Stimulated activated CD8-positive, alpha-beta memory T cell treated with anti-CD3 and anti-CD28 coated beads, Interleukin-7, amount 100 ng/mL, for 24 hours (primary cell): ENCODE measurements around the gene ANKRD52.
"Not testable (repeated sequence)": the region's sequence is repeated elsewhere in the genome, so short reads cannot be mapped to it uniquely, and the experiment has no call there.

Experiments
- DNase-seq: peaks from one replicate; pipeline ENCODE4 v3.0.0-alpha.2; 2020; ENCODE audit warnings: low read depth

The ANKRD52 gene

DNA sequence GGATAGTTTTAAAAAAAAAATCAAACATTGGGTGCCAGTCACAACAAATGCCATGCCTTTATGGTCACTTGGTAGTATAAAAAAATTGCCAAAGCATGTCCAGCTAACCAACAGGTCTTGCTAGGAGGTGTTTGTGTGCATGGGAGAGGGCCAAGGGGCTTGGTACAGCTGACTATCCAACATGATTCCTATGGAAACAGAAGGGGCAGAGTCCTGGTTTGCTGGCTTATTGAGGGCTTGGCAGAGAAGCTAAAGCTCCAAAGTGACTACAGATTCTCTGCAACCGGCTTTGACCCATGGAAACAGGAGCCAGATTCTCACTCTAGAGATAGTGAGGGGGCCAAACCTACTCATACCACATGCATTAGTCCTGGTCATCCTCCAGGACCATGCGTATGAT, 14.3 kb upstream of the ANKRD52 start:
- not testable (repeated sequence) for DNase-seq

DNA sequence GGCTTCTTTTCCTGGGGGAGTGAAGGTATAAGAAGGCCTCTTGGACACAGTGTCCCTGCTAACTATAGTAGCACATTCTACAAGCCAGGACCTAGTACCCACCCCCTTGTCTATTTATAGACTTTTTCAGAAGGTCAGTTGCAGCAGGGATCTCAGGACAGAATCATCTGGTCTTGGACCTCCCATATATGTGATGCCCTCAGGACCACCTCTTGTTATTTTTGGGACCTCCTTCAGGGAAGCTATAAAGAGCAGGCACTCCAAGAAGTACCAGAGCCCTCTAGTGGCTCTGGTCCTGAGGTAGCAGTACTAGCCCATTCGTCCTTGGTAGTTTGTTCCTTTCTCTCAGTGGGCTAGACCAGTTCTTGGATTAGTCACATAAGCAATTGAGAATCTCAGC, 12.8 kb upstream of the ANKRD52 start:
- no peak for DNase-seq

DNA sequence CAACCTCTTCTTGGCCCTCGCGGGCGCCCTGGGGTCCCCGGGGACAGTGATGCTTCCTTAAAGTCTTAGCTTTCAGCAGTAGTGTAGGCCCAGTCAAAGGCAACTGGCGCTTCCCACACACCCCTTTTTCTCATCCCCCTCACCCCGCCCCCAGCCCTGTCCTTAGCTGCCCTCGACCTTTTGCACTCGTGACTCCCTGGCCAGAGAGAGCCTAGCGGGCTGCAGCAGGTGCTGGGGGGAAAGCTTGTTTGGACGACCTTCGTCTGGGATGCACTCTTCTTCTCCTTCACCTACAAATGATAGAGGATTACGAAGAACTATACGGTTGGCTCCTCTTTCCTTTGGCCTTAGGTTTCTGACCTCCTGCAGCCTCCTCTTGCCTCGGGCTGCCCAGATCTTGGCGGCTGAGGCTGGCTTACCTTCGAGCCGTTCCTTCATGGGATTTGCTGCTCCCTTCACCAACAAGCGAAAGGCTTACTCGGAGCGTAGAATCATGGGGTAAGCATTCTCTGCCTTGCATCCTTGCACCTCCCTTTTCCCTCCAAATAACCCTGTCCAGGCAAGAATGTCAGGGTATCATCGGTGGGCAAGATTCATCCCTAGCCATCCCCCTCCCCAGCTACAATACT, 9.4 kb upstream of the ANKRD52 start:
- no peak for DNase-seq

DNA sequence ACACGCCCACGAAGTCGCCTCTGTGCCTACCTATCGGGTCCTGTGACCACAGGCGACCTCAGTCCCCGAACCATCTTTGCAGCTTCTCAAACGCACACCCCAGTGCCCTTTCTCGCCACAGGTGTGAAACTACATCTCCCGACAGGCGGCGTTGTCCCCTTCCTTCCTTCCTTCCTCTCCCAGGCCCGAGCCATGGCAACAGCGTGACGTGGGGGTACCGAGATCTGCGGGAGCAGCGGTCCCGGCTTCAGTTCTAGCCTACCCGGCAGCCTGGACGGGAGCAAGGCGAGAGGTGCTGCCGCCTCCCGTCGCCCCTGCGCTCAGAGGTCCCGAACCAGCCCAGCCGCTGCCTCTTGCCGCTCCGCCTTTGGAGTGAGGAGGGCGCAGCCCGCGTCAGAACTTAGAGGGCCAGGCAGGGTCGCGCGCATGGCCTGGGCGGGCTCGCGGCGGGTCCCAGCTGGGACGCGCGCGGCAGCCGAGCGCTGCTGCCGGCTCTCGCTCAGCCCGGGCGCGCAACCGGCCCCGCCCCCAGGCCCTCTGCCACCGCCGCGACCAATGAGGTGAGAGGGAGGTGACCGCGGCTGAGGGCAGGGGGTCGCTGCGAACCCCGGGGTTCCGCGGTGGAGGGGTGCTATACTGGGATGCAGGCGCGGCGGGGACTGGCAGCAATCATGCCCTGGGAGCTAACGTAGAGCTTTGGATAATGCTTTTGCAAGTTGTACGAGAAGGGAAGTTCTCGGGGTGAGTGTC, 8.7 kb upstream of the ANKRD52 start, which contains the start of gene COQ10A:
TSS of gene COQ10A (plus strand) at position 250 of the 750 bp plus-strand sequence. CDS start at position 427, 177 bp downstream.
- peak; percentile 75 for DNase-seq

DNA sequence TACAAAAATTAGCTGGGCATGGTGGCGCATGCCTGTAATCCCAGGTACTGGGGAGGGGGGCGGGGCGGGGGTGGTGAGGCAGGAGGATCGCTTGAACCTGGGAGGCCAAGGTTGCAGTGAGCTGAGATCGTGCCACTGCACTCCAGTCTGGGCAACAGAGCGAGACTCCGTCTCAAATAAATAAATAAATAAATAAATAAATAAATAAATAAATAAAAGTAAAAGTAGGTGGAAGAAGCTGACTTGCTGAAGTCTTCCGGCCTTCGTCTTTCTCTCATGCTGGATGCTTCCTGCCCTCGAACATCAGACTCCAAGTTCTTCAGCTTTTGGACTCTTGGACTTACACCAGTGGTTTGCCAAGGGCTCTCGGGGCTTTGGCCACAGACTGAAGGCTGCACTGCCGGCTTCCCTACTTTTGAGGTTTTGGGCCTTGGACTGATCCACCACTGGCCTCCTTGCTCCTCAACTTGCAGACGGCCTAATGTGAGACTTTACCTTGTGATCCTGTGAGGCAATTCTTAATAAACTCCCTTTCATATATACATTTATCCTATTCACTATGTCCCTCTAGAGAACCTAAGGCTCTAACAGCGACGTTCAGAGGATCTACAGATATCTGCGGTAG, 8.0 kb upstream of the ANKRD52 start:
- not testable (repeated sequence) for DNase-seq

DNA sequence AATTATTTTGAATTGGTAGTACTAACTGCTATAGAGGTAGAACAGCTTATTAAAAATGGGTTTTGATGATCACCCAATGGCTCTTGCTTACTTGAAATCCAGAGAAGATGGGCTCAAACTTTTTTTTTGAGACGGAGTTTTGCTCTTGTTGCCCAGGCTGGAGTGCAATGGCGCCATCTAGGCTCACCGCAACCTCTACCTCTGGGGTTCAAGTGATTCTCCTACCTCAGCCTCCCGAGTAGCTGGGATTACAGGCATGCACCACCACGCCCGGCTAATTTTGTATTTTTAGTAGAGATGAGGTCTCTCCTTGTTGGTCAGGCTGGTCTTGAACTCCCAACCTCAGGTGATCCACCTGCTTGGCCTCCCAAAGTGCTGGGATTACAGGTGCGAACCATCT, 4.8 kb upstream of the ANKRD52 start:
- DNase-seq = not testable (repeated sequence)

DNA sequence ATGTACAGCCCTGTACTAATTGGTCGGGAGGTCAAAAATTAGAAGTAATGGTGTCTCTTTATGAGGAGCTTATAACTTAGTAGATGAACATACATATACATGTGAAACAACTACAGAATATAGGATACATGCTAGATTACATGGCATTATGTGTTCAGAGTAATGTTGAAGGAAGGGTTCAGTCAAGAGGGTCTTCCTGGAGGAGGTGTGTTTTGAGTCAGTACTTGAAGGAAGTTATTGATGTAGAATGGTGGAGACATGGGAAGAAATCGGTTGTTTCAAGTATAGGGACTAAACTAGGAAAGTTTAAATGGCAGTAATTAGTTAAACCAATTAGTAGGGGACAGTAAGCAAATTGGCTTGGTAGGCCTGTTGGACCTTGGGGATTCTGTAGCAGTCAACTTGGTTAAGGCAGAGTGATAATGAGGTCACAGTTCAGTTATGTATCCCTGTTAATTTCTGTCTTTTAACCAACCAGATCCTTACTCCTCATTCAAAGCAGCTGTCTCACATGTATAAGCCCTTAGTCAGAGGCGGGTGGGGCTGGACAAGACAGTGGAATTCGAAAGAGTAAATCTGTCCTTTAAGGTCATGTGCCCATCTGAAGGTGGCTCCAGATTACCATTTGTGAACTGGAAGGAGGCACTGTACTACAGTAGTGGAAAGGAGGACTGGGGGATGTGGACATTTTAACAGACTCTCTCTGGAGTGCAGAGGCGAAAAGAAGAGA, 3.5 kb upstream of the ANKRD52 start:
- DNase-seq = no peak

DNA sequence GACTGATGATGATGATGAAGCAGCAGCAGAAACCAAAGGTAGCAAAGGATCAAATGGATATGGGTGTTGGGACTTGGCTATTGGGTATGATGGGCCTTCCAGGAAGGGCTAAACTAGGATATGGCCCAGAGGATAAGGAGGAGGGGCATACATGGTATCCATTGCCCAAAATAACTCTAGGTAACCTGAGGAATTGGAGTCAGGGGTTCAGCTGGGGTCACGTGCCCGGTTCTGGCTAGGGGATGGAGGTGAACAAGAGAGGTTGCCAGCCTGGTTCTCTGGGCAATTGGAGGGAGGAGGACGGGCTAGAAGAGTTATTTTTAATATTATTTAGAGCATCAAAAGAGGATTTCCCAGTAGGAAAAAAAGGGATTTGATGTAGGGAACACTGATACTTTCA, 2.7 kb upstream of the ANKRD52 start:
- no peak for DNase-seq

DNA sequence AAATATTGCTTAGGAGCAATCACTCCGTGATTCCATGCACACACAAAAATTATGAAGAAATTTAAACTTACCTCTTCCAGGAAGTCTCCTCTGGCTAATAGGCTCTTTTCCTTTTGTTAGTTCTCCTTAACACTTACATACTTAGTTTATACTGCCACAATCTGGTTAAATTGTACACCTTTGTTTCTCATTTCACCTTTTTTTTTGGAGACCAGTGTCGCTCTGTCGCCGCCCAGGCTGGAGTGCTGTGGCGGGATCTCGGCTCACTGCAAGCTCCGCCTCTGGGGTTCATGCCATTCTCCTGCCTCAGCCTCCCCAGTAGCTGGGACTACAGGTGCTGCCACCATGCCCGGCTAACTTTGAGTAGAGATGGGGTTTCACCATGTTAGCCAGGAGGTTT, 2.2 kb upstream of the ANKRD52 start:
- DNase-seq = no peak

DNA sequence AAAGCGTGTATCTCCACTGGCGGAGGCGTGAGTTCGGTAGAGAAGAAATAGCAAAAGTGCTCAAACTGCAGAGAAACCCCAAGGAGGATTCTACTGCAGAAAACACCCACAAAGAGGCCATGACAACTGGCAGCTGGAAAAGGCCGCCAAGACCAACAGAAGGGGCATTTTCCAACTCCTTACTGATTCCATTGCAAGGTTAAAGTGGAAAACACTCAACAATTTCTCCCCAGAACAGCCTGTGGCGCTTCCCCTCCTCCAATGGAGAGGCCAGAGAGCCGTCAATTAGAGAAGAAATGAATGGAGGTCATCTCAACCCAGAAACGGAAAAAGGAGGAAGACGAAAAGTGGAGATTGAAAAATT, 618 bp upstream of the ANKRD52 start:
- no peak for DNase-seq

DNA sequence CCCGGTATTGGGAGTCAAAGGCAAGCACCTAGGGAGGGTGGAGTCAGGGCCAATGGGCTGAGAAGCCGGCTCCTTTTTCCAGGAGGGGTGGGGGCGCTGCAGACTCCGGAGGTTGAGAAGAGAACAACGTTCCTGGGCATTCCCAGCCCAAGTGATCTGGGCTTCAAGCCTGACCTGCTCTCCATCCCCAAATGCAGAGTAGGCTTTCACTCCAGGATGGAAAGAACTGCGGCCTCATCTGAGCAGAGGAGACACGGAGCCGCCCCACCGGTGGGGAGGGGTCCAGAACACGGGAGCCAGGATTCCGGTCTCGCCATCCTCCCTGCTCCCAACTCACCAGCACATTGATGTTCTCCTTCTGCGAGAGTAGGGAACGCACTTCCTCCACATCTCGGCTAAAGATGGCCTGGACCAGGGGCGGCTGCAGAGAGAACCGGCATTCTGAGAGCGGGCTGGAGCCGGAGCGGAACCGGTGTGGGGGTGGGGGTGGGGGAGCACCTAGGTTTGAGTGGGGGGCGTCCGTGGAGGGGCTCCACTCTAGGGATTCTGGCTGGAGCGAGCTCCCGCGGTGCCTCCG, 605 bp downstream of the ANKRD52 start:
- DNase-seq = no peak

DNA sequence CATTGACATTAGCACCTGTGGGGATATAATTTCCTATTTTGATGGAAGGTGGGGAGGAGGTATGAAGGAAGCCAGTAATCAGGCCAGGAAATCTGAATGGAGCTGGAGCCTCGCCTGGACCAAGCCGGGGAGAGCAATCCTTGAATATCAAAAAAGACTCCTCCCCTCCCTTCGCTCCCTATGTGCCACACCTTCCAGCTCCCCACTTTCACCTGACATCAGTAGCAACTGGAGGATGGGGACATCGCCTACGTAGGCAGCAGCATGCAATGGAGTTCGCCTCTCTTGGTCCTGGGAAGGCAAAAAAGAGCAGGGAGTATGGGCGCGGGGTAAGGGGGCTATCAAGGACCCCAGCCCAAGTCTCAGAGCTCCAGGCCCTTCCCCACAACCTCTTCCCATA, 1.1 kb downstream of the ANKRD52 start:
- no peak for DNase-seq

DNA sequence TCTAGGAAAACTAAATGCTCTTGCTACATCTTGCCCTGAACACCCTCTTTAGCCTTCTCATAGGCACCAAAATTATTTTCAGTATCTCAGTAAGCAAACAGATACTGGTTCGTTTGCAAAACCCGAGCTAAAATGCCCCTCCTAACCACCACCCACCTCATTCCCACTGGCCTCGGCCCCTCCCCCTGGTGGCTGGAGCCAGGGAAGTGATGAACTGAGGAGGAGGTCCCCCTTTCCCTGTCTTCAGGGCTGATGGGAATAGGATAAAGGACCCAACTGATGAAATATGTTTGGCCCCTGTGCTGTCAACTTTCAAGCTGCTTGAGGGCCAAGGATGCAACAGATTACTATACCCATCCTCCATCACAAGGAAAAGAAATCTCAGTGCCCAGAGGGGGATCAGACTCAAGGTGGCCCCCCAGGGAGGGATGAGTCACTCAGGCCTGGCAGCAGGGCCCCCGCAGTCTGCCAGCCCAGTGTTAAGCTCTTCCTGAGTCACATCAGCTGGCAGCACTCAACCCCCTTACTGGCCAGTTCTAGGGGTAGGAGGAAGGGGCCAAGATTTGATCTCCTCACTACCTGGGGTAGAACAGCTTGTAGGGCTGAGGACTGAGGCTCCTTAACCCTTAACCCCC, 1.7 kb downstream of the ANKRD52 start:
- no peak for DNase-seq

DNA sequence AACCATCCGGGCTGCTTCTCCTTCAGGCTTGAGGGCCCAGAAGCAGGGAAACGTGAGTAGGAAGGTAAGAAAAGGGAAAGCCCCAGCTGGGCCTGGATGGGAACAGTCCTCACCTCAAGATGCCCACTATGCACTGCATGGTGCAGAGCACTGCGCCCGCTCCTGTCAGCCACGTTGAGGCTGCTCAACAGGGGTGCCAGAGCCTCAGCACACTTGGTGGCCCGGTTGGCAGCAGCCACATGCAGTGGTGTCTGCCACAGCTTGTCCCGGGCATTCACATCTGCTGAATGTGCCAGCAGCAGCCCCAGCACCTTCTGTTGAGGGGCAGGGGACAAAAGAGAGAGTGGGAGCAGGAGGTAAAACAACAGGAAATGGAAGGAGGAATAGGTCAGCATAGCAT, 2.5 kb downstream of the ANKRD52 start:
- no peak for DNase-seq

DNA sequence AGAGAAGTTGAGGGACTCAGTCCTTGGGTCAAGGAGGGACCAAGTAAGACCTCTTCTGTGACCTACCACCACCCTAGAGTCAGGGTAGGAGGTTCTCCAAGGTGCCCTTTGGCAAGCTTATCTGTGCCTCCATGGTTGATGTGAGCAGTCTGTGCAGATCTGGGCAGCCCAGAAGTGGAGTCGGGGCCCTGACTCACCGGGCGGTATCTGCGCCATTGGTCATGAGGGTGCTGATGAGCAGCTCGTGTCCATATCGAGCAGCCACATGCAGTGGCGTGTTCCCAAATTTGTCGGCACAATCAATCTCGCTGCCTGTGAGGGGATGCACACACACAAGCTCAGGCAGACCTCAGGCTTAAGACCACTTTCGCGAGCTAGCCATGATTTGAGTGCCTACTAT, 5.1 kb downstream of the ANKRD52 start:
- no peak for DNase-seq

DNA sequence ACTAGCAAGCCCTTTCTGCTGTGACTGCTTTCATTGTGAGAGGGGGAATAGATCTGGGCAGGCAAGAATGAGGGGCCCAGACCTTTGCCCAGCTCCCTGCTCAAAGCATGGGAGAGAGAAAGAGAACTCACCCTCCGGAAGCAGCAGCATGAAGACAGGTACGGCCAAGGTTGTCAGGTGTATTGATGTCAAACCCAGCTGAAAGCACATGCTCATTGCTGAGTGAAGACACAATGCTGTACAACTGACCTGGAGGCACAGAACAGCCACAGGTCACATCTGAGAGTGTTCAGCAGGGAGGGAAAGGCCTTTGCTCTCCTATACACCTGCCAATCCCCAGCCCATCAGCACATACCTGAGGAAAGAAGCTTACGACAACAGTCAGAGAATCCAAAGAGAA, 5.5 kb downstream of the ANKRD52 start:
- DNase-seq = no peak

DNA sequence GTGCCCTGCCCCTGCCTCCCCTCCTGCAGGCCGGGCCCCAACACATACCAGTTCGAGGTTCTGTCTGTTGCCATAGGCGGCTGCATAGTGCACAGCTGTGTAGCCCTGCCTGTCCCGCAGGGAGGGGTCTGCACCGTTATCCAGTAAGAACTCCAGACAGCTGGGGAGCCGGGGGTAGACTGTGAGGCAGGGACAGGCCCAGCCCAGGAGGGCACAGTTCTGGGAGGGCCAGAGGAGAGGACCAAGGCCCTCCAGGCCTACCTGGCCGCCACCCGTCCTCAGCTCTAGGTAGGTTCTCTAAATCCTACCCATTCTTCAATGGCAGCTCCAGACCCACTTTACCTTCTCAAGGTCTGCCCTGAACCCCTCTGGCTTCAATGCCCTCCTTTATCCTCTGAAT, 9.5 kb downstream of the ANKRD52 start:
- no peak for DNase-seq

DNA sequence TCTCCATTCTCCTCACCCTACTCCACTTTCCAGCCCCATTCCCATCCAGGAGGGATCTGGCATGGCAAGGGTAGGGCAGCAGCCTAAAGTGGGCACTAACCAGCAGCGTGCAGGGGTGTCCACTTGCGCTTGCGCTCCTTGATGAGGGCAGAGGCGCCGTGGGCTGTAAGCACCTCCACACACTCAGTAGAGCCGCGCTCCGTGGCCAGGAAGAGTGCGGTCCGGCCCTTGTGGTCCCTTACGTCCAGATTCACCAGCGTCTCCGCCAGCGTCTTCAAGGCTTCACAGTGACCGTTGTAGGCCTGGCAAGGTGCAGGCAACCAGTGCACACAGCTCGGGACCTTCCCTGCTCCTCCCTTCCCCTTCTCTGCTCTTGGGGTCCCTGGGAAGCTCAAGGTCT, 10.3 kb downstream of the ANKRD52 start:
- DNase-seq = no peak

DNA sequence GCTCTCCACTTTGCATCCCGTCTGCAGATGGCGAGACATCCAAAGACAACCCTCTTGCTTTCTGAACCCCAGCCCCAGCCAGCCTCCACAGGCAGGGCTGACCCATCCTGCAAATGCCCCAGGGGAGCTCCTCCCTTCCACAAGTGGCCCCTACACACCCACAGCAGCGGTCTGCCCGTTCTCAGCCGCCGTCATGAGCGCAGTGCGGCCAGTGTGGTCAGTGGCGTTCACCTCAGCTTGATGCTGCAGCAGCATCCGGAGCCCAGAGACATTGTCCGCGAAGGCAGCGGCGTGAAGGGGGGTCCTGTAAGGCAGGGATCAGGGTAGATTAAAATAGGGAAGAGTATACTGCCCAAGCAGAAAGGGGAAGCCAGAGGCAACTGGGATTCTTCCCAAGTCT, 13.7 kb downstream of the ANKRD52 start:
- no peak for DNase-seq

DNA sequence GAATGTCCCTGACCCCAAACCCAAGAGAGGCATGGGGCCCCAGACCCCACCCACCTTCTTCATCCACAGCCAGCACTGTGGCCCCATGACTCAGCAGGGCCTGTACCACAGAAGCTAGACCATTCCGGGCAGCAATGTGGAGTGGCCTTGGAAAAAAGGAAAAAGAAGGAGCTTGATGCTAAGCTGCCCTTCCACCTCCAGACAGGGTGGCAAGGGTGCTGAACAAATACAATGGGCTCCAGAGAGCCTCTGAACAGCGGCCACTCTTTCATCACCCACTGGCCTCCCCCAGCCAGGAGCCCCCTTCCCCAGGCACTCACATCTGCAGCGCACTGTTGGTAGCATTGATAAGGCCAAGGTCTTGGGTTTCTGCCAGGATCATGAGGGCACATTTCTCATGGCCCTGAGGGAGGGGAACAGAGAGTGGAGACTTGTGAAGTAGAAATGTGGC, 14.4 kb downstream of the ANKRD52 start:
- DNase-seq = no peak

DNA sequence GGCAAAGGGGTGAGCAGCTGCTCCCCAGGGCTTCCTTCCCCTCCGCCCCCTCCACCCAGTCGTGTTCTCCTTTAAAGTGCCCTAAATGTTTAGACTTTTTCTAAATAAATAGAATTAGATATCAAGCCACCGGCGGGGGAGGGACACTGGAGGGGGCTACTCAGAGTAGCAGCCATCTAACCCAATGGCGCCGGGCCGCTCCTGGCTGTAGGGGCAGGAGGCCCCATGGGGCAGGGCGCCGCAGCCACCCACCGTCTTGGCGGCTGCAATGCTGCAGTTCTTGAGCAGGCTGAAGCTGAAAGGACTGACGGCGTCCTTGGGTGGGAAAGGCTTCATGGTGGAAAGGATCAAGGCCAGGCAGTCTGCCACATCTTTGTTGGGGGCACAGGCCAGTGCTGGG, 15.2 kb downstream of the ANKRD52 start:
- DNase-seq = no peak
